ENCODE measurements around the gene TACR2. TPM values are rescaled to one million over a fixed set of nuclear protein-coding genes. Genes with fewer than 3 reads are reported as not detected.

Gene TACR2
- polyA plus RNA-seq, 2 of the 4 experiments (the other 2 are of a cell fraction) = 0.09 to 0.16 TPM

GRCh38 chr10:69418052-69418752, 1.5 kb upstream of the TACR2 start:
- ChIA-PET CTCF (interaction anchor here (0.9 to 5.5 kb wide), 11 partner anchors 10 to 369 kb away, joined by 3 to 44 read pairs (median 6); partner anchors contain the start of gene TSPAN15), POLR2A (no interaction called here)
- ATAC-seq = no peak
- Histone ChIP-seq H3K9me3 (no peaks in the 10 kb centered on the region), H3K27ac (peak overlapping the region in 1 of 2 experiments; percentile 43; a peak in 1 of 6 replicates), H3K4me3 (no peak overlapping the region), H3K4me2 (peak overlapping the region; percentile 44), H3K4me1 (peaks cover 11% of the 10 kb centered on the region)
- WGBS (ENCODE audit: missing lambda C conversion rate) = 69% methylated on average over 7 of the region's 8 CpGs
- DNase-seq (ENCODE audit: low read depth in 1 of 2, low spot score in 1 of 2) = no peak
- no peak for FAIRE-seq
- TF ChIP-seq GATA3 (IDR thresholded peaks at IDR 0.05; ENCODE audit: borderline replicate concordance) = no peak

- FAIRE-seq (no peak), DNase-seq (ENCODE audit: low read depth in 1 of 2, low spot score in 1 of 2) (no peak), ATAC-seq (no peak)
- Histone ChIP-seq H3K9me3 (no peaks in the 10 kb centered on the region), H3K4me1 (peaks cover 11% of the 10 kb centered on the region), H3K27ac (peak overlapping the region; percentile 11 to 43; a peak in 1 of 6 replicates), H3K4me2 (peak overlapping the region; percentile 44; the same call in 2 of the 3 replicates), H3K4me3 (no peak overlapping the region)
- ChIA-PET POLR2A (no interaction called here), CTCF (interaction anchor here (1.0 to 5.5 kb wide), 10 partner anchors 9 to 224 kb away, joined by 3 to 44 read pairs (median 6); partner anchors contain the start of gene TSPAN15)
- TF ChIP-seq ESRRA (IDR thresholded peaks at IDR 0.05; ENCODE audit: borderline replicate concordance, low read length) (no peak), NFE2L2 (conservative IDR thresholded peaks at IDR 0.05; ENCODE audit: low read length) (no peak), CHD2 (IDR thresholded peaks at IDR 0.05; ENCODE audit: low read length, partially characterized antibody) (no peak), MAX (IDR thresholded peaks at IDR 0.05) (no peak), FOSL2 (IDR thresholded peaks at IDR 0.05) (no peak), FOSL2 (CRISPR knock-in tag; IDR thresholded peaks at IDR 0.05) (no peak)
- 84% methylated on average over 11 of the region's 11 CpGs for WGBS (ENCODE audit: missing lambda C conversion rate)
Observed at GRCh38 chr10:69417542-69417941, 824 bp upstream of the TACR2 start.

- TF ChIP-seq TFCP2L1 (CRISPR knock-in tag; IDR thresholded peaks at IDR 0.05) (no peak), ATOH8 (CRISPR knock-in tag; IDR thresholded peaks at IDR 0.05; ENCODE audit: low read depth) (no peak), CEBPB (IDR thresholded peaks at IDR 0.05) (no peak), JUN (IDR thresholded peaks at IDR 0.05) (no peak), HEYL (CRISPR knock-in tag; IDR thresholded peaks at IDR 0.05) (no peak), HOXB13 (CRISPR knock-in tag; IDR thresholded peaks at IDR 0.05; ENCODE audit: low read depth) (no peak), JUNB (IDR thresholded peaks at IDR 0.05) (no peak), MAZ (IDR thresholded peaks at IDR 0.05; ENCODE audit: borderline replicate concordance, low read depth, low read length) (no peak), SREBF2 (IDR thresholded peaks at IDR 0.05) (no peak), EHF (CRISPR knock-in tag; IDR thresholded peaks at IDR 0.05) (no peak), ZSCAN20 (CRISPR knock-in tag; IDR thresholded peaks at IDR 0.05) (no peak), MYC (IDR thresholded peaks at IDR 0.05; ENCODE audit: borderline replicate concordance, low read length) (no peak), CHD4 (IDR thresholded peaks at IDR 0.05; ENCODE audit: borderline replicate concordance) (no peak), ESRRA (IDR thresholded peaks at IDR 0.05; ENCODE audit: borderline replicate concordance, low read length) (no peak), PHF8 (IDR thresholded peaks at IDR 0.05; ENCODE audit: borderline replicate concordance, low read depth) (no peak), FOSL2 (IDR thresholded peaks at IDR 0.05) (no peak), FOSL2 (CRISPR knock-in tag; IDR thresholded peaks at IDR 0.05) (no peak), EHMT2 (IDR thresholded peaks at IDR 0.05; ENCODE audit: low read depth) (no peak), HMGXB4 (CRISPR knock-in tag; IDR thresholded peaks at IDR 0.05; ENCODE audit: borderline replicate concordance) (no peak), ZNF302 (CRISPR knock-in tag; IDR thresholded peaks at IDR 0.05) (no peak)
- POLR2A ChIA-PET = no interaction called here
Observed at GRCh38 chr10:69415951-69416350, 767 bp downstream of the TACR2 start.

More at GRCh38 chr10:69415951-69416350, 767 bp downstream of the TACR2 start:
- CTCF ChIA-PET = interaction anchor here (0.8 to 5.5 kb wide), 4 partner anchors 34 to 221 kb away, joined by 3 to 44 read pairs (median 4); no protein-coding TSS in a partner anchor
- ATAC-seq (no peak), FAIRE-seq (no peak), DNase-seq (ENCODE audit: low read depth in 1 of 2, low spot score in 1 of 2) (no peak)
- WGBS (ENCODE audit: missing lambda C conversion rate) = 90% methylated on average over 10 of the region's 10 CpGs
- Histone ChIP-seq H3K4me1 (peaks cover 11% of the 10 kb centered on the region), H3K27ac (no peak overlapping the region), H3K4me3 (no peak overlapping the region), H3K9me3 (no peaks in the 10 kb centered on the region), H3K4me2 (no peak overlapping the region)
